Measurements from ENCODE around the gene CYP3A4. TPM values are rescaled to one million over a fixed set of nuclear protein-coding genes. Genes with fewer than 3 reads are reported as not detected.
A peak's percentile ranks its signal among the peaks of the same experiment; 100 is the strongest.

Gene CYP3A4
- total and polyA plus RNA-seq, 2 of the 13 experiments (the other 11 are each of a cell fraction or from before 2014, with no cell fraction given) = 0.11 to 0.24 TPM

DNA sequence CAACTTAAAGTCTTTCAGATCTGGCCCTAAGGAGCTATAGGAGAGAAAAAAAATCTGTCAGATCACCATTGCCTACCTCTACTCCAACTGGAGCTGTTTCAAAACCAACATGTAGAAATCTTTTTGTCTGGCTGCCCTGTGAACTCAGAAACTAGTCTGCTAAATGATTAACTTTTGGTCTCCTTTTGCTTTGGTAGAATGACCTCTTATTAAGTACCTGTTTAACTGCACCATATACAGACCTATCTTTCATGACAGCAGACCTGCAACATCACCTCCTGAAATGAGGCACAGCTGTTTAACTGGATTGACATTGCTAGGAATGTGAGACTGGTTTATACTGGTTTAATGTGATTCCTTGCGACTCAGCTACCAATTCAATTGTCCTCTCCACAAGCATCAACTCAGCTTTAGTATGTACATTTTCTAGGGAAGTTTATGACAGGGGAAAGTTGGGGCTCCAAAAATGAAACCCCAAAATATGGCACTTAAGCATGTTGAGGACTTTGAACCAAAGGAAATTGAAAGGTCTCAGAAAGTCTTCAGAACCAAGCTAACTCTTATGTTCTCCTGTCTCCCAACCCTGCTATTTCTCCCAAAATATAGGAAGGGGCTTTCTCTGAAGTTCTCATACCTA is 45.7 kb upstream of the CYP3A4 start (continued):
- TF ChIP-seq, protein P1, sequence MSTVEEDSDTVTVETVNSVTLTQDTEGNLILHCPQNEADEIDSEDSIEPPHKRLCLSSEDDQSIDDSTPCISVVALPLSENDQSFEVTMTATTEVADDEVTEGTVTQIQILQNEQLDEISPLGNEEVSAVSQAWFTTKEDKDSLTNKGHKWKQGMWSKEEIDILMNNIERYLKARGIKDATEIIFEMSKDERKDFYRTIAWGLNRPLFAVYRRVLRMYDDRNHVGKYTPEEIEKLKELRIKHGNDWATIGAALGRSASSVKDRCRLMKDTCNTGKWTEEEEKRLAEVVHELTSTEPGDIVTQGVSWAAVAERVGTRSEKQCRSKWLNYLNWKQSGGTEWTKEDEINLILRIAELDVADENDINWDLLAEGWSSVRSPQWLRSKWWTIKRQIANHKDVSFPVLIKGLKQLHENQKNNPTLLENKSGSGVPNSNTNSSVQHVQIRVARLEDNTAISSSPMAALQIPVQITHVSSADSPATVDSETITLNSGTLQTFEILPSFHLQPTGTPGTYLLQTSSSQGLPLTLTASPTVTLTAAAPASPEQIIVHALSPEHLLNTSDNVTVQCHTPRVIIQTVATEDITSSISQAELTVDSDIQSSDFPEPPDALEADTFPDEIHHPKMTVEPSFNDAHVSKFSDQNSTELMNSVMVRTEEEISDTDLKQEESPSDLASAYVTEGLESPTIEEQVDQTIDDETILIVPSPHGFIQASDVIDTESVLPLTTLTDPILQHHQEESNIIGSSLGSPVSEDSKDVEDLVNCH (CRISPR knock-in tag; IDR thresholded peaks at IDR 0.05) = no peak
- TF ChIP-seq MAZ (IDR thresholded peaks at IDR 0.05; ENCODE audit: borderline replicate concordance, low read depth, low read length) (no peak), MAZ (CRISPR knock-in tag; IDR thresholded peaks at IDR 0.05; ENCODE audit: low read depth) (0 out of 2 replicates have a peak, but pooled peaks have one; percentile 32), SP140L (CRISPR knock-in tag; IDR thresholded peaks at IDR 0.05; ENCODE audit: borderline replicate concordance) (no peak), ZNF530 (CRISPR knock-in tag; IDR thresholded peaks at IDR 0.05; ENCODE audit: low read depth) (no peak), FOXJ3 (CRISPR knock-in tag; IDR thresholded peaks at IDR 0.05; ENCODE audit: borderline replicate concordance) (no peak), SPEN (CRISPR knock-in tag; IDR thresholded peaks at IDR 0.05; ENCODE audit: low read depth) (no peak), NR2F2 (IDR thresholded peaks at IDR 0.05; ENCODE audit: borderline replicate concordance, low read depth) (peak; percentile 26; the same call in 1 of the 2 replicates), SRSF9 (IDR thresholded peaks at IDR 0.05; ENCODE audit: borderline replicate concordance, insufficient read depth, low read depth, low read length, poor library complexity, severe bottlenecking) (no peak), ZNF143 (CRISPR knock-in tag; IDR thresholded peaks at IDR 0.05) (no peak), ZNF354B (CRISPR knock-in tag; IDR thresholded peaks at IDR 0.05) (no peak), NFE2 (CRISPR knock-in tag; IDR thresholded peaks at IDR 0.05) (no peak)
- TF ChIP-seq, protein P2, sequence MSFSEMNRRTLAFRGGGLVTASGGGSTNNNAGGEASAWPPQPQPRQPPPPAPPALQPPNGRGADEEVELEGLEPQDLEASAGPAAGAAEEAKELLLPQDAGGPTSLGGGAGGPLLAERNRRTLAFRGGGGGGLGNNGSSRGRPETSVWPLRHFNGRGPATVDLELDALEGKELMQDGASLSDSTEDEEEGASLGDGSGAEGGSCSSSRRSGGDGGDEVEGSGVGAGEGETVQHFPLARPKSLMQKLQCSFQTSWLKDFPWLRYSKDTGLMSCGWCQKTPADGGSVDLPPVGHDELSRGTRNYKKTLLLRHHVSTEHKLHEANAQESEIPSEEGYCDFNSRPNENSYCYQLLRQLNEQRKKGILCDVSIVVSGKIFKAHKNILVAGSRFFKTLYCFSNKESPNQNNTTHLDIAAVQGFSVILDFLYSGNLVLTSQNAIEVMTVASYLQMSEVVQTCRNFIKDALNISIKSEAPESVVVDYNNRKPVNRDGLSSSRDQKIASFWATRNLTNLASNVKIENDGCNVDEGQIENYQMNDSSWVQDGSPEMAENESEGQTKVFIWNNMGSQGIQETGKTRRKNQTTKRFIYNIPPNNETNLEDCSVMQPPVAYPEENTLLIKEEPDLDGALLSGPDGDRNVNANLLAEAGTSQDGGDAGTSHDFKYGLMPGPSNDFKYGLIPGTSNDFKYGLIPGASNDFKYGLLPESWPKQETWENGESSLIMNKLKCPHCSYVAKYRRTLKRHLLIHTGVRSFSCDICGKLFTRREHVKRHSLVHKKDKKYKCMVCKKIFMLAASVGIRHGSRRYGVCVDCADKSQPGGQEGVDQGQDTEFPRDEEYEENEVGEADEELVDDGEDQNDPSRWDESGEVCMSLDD (CRISPR knock-in tag; IDR thresholded peaks at IDR 0.05; ENCODE audit: borderline replicate concordance) = no peak
- TF ChIP-seq, protein P3, sequence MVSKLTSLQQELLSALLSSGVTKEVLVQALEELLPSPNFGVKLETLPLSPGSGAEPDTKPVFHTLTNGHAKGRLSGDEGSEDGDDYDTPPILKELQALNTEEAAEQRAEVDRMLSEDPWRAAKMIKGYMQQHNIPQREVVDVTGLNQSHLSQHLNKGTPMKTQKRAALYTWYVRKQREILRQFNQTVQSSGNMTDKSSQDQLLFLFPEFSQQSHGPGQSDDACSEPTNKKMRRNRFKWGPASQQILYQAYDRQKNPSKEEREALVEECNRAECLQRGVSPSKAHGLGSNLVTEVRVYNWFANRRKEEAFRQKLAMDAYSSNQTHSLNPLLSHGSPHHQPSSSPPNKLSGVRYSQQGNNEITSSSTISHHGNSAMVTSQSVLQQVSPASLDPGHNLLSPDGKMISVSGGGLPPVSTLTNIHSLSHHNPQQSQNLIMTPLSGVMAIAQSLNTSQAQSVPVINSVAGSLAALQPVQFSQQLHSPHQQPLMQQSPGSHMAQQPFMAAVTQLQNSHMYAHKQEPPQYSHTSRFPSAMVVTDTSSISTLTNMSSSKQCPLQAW (CRISPR knock-in tag; IDR thresholded peaks at IDR 0.05) = peak; percentile 81
- TF ChIP-seq, protein P4, sequence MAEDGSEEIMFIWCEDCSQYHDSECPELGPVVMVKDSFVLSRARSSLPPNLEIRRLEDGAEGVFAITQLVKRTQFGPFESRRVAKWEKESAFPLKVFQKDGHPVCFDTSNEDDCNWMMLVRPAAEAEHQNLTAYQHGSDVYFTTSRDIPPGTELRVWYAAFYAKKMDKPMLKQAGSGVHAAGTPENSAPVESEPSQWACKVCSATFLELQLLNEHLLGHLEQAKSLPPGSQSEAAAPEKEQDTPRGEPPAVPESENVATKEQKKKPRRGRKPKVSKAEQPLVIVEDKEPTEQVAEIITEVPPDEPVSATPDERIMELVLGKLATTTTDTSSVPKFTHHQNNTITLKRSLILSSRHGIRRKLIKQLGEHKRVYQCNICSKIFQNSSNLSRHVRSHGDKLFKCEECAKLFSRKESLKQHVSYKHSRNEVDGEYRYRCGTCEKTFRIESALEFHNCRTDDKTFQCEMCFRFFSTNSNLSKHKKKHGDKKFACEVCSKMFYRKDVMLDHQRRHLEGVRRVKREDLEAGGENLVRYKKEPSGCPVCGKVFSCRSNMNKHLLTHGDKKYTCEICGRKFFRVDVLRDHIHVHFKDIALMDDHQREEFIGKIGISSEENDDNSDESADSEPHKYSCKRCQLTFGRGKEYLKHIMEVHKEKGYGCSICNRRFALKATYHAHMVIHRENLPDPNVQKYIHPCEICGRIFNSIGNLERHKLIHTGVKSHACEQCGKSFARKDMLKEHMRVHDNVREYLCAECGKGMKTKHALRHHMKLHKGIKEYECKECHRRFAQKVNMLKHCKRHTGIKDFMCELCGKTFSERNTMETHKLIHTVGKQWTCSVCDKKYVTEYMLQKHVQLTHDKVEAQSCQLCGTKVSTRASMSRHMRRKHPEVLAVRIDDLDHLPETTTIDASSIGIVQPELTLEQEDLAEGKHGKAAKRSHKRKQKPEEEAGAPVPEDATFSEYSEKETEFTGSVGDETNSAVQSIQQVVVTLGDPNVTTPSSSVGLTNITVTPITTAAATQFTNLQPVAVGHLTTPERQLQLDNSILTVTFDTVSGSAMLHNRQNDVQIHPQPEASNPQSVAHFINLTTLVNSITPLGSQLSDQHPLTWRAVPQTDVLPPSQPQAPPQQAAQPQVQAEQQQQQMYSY (CRISPR knock-in tag; IDR thresholded peaks at IDR 0.05) = no peak
- TF ChIP-seq, protein P5, sequence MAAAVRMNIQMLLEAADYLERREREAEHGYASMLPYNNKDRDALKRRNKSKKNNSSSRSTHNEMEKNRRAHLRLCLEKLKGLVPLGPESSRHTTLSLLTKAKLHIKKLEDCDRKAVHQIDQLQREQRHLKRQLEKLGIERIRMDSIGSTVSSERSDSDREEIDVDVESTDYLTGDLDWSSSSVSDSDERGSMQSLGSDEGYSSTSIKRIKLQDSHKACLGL (CRISPR knock-in tag; IDR thresholded peaks at IDR 0.05) = no peak

Data from HepG2 (cell line).